HEK293T (cell line): Measurements from ENCODE around the gene ARHGAP22.

Experiments
- ELF4 ChIP-seq: fragments of 450-650 bp; IDR thresholded peaks from 2 replicates; pipeline ENCODE4 v1.6.1; 2017; ENCODE audit warnings: antibody characterized with exemption
- L3MBTL2 ChIP-seq: fragments of 450-650 bp; conservative IDR thresholded peaks from 2 replicates; pipeline ENCODE4 v1.6.1; 2016; ENCODE audit warnings: mild to moderate bottlenecking

GRCh38 chr10:48623009-48623408, 18.1 kb upstream of the ARHGAP22 start:
- TF ChIP-seq L3MBTL2, result no peak
- no peak for TF ChIP-seq ELF4
